ENCODE measurements around the gene APOB. TPM values are rescaled to one million over a fixed set of nuclear protein-coding genes. Genes with fewer than 3 reads are reported as not detected.

The APOB gene
- total and polyA plus RNA-seq, 12 donors: 0.22 to 45.4 (median 8.4) TPM

DNA sequence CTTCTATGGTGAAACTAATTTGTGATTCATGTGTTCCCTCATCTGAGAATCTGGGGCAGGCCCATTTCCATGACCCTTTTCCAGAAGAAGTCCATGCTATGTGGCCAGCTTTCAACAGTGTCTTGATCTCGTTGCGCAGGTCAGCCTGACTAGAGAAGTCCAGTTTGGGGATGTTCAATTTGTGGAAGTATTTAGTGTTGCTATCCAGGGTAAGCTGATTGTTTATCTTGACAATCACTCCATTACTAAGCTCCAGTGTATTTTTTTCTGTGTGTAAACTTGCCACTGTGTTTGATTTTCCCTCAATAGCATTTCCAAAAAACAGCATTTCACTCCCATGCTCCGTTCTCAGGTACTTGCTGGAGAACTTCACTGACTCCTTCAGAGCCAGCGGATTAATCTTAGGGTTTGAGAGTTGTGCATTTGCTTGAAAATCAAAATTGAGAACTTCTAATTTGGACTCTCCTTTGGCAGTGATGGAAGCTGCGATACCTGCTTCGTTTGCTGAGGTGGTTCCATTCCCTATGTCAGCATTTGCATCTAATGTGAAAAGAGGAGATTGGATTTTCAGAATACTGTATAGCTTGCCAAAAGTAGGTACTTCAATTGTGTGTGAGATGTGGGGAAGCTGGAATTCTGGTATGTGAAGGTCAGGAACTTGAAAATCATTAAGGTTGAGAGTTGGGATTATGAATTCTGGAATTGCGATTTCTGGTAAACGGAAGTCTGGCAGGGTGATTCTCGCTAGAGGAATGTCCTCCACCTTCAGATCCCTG lies 35.7 kb downstream of the APOB start:
- H3K27me3 ChIP-seq: peaks cover 0 to 5% (median 0%) of the 10 kb centered on the region in 7 donors
- TF ChIP-seq CTCF (IDR thresholded peaks at IDR 0.05): no peak
- no peak overlapping the region for H3K27ac ChIP-seq
- no peak for DNase-seq
- peaks cover 0 to 3% (median 0%) of the 10 kb centered on the region in 9 donors for H3K4me1 ChIP-seq
- ATAC-seq: no peak
- H3K4me3 ChIP-seq: no peak overlapping the region
- no peaks in the 10 kb centered on the region for H3K9me3 ChIP-seq
- peaks cover 0 to 3% (median 0%) of the 10 kb centered on the region in 9 donors for H3K36me3 ChIP-seq
- 92 to 93% methylated on average over 9 of the region's 9 CpGs for WGBS, 2 donors
- intact Hi-C loops (cut with DNase I): no loop called here

- no peak for TF ChIP-seq CTCF (IDR thresholded peaks at IDR 0.05)
- no peak for ATAC-seq
- H3K4me1 ChIP-seq: peaks cover 0 to 3% (median 0%) of the 10 kb centered on the region in 9 donors
- DNase-seq: no peak
- H3K27ac ChIP-seq: no peak overlapping the region
- 72 to 76% methylated on average over 8 of the region's 8 CpGs for WGBS, 2 donors
- H3K4me3 ChIP-seq: no peak overlapping the region
- no peaks in the 10 kb centered on the region for H3K9me3 ChIP-seq
- H3K36me3 ChIP-seq: peaks cover 0 to 3% (median 0%) of the 10 kb centered on the region in 9 donors
- no peaks in the 10 kb centered on the region for H3K27me3 ChIP-seq
- intact Hi-C loops (cut with DNase I): no loop called here
Observed at GRCh38 chr2:21007129-21008013, 36.5 kb downstream of the APOB start.

DNA sequence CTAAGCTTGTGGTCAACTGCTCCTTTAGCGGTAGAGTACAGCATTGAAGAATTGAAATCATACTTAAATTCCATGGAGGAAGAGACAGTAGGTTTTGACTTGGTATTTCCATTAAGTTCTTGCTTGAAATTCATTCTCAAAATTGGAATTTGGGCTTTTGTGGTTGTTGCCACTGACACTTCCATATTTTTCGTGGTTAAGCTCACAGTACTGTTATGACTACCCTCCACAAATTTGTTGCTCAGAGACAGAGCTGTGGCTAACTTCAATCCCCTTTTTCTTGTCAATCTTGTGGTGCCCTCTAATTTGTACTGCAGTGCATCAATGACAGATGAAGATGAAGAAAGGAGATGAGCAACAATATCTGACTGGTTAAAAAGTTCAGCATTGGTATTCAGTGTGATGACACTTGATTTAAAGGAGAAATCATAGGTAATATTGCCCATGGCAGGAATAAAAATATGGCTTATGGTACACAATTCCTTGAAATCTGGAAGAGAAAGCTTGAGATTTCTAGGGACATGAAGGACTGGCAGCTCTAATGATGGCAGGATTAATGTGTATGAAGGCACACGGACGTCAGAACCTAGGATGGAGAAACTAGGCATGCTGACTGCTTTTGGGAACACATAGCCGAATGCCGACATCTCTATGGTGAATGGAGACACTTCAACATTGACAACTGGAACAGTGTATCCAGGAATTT lies 37.3 kb downstream of the APOB start:
- no peak for ATAC-seq

More for the DNA sequence above, 37.3 kb downstream of the APOB start:
- no peaks in the 10 kb centered on the region for H3K9me3 ChIP-seq
- no peaks in the 10 kb centered on the region for H3K27me3 ChIP-seq
- H3K36me3 ChIP-seq: peaks cover 0 to 3% (median 0%) of the 10 kb centered on the region in 9 donors
- 81 to 84% methylated on average over 6 of the region's 6 CpGs for WGBS, 2 donors
- H3K27ac ChIP-seq: no peak overlapping the region
- intact Hi-C loops (cut with DNase I): no loop called here
- DNase-seq: no peak
- TF ChIP-seq CTCF (IDR thresholded peaks at IDR 0.05): no peak
- H3K4me1 ChIP-seq: peaks cover 0 to 3% (median 0%) of the 10 kb centered on the region in 9 donors
- no peak overlapping the region for H3K4me3 ChIP-seq
